T-helper 2 cell treated with Interferon-gamma antibody and Interleukin-4, amounts not matched to agents 5 μg/mL and 100 μg/mL, for 36 hours (primary cell): ENCODE data around the gene PSMB5.
"Not testable (repeated sequence)": the region's sequence is repeated elsewhere in the genome, so short reads cannot be mapped to it uniquely, and the experiment has no call there.

Source experiments
- DNase-seq: peaks from one replicate; pipeline ENCODE4 v3.0.0; 2021; ENCODE audit warnings: low spot score
- H3K27ac Mint-ChIP-seq: one replicate; pipeline ENCODE4 v1.8.0; 2021; ENCODE audit warnings: mild to moderate bottlenecking, mixed read lengths
- H3K27me3 Mint-ChIP-seq: one replicate; pipeline ENCODE4 v1.8.0; 2021; ENCODE audit warnings: low read depth, mixed read lengths
- H3K36me3 Mint-ChIP-seq: one replicate; pipeline ENCODE4 v1.8.0; 2021; ENCODE audit warnings: low read depth, mixed read lengths
- H3K4me1 Mint-ChIP-seq: one replicate; pipeline ENCODE4 v1.8.0; 2021; ENCODE audit warnings: low read depth, mixed read lengths
- H3K4me3 Mint-ChIP-seq: one replicate; pipeline ENCODE4 v1.8.0; 2022; ENCODE audit warnings: mild to moderate bottlenecking, moderate library complexity, mixed read lengths
- H3K9me3 Mint-ChIP-seq: one replicate; pipeline ENCODE4 v1.8.0; 2021; ENCODE audit warnings: mixed read lengths

PSMB5 gene

DNA sequence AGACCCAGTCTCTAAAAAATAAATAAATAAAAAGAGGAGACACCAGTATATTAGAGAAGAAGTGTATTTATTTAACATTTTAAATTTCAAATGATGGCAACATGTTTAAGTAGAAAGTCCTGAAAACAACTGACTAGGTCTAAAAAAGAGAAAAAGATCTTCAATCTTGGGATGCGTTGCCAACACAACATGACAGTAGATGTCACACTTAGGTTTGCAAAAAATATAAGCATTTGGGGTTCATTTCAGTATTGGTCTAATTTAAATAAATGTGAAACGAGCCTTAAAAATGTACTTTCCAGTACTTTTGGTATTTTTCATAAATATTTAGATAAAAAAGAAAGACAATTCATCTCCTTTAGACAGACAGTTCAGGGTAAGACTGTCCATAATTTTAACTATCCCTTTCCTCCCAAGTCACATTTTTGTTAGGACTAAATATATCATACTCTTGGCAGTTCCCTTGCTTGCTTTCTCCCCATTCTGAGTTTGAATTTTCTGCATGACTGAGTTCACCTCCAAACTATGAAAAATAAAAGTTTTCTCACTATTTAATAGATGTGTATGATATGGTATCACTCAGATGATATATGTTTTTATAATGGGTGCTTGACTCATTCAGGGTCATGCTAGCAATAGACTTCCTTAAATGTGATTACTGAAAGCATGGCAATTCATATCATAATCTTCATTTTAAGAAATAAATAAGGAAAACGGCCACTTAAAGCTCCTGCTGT, 29.1 kb downstream of the PSMB5 start:
- Mint-ChIP-seq H3K27ac (peak overlapping the region; percentile 96), H3K4me1 (peaks cover 41% of the 10 kb centered on the region), H3K9me3 (no peaks in the 10 kb centered on the region), H3K27me3 (no peaks in the 10 kb centered on the region), H3K36me3 (no peaks in the 10 kb centered on the region), H3K4me3 (peak overlapping the region; percentile 94)
- DNase-seq: no peak

GRCh38 chr14:23004274-23004673, 30.4 kb downstream of the PSMB5 start:
- not testable (repeated sequence) for H3K27me3 Mint-ChIP-seq, H3K36me3 Mint-ChIP-seq, H3K27ac Mint-ChIP-seq, H3K4me3 Mint-ChIP-seq, DNase-seq, H3K9me3 Mint-ChIP-seq
- H3K4me1 Mint-ChIP-seq: peaks cover 33% of the 10 kb centered on the region

DNA sequence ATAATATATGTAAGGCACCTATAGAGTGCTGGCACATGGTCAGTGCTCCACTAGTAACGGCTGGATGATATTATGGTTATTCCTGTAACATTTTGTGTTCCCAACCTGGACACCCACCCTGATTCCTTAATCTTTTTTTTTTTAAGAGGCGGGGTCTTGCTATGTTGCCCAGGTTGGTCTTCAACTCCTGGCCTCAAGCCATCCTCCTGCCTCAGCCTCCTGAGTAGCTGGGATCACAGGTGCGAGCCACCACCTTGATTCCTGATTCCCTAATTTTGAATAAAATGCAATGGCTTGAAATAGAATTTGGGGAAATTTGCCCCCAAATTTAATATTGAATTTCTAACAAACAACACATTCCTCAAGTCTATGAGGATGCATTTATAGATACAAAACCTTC, 32.1 kb downstream of the PSMB5 start:
- no peaks in the 10 kb centered on the region for H3K9me3 Mint-ChIP-seq
- no peak overlapping the region for H3K4me3 Mint-ChIP-seq
- H3K27ac Mint-ChIP-seq: no peak overlapping the region
- H3K4me1 Mint-ChIP-seq: peaks cover 20% of the 10 kb centered on the region
- no peak for DNase-seq
- H3K36me3 Mint-ChIP-seq: no peaks in the 10 kb centered on the region
- no peaks in the 10 kb centered on the region for H3K27me3 Mint-ChIP-seq

GRCh38 chr14:23000860-23001259, 33.8 kb downstream of the PSMB5 start:
- Mint-ChIP-seq H3K4me1 (peaks cover 11% of the 10 kb centered on the region), H3K4me3 (no peak overlapping the region), H3K9me3 (no peaks in the 10 kb centered on the region), H3K27ac (no peak overlapping the region), H3K36me3 (no peaks in the 10 kb centered on the region), H3K27me3 (no peaks in the 10 kb centered on the region)
- DNase-seq: no peak

- H3K9me3 Mint-ChIP-seq: no peaks in the 10 kb centered on the region
- H3K36me3 Mint-ChIP-seq: no peaks in the 10 kb centered on the region
- no peak for DNase-seq
- no peak overlapping the region for H3K27ac Mint-ChIP-seq
- H3K4me3 Mint-ChIP-seq: no peak overlapping the region
- no peaks in the 10 kb centered on the region for H3K27me3 Mint-ChIP-seq
- H3K4me1 Mint-ChIP-seq: peaks cover 2% of the 10 kb centered on the region
Observed at GRCh38 chr14:22998329-22999012, 36.2 kb downstream of the PSMB5 start.

DNA sequence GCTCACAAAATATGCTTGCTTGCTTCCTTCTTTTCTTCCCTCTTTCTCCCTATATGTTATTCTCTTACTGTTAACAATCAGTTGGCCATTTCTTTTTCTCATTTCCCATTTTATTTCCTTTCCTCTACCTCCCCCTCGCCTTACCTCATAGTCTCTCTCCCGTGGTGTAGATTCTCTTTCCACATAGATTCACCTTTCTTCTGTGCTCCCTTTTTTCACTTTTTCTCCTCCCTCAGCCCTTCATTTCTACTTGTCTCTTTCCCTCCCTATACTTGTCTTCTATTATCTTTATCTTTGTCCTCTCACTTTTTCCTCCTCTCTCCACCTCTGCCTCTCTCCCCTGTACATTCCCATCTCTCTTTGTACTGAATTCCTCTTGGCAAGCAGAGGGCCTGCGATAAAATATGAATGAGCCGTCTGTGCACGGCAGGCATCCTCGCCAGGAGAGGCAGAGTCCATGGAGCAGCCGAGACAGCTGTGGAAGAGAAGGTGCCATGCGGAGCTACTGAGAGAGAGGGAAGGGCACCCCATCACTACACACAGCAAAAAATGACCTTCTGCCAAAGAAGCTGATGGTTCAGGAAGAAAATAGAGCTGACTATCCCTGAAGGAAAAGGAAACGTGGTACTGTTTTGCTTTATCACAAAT, 36.9 kb downstream of the PSMB5 start:
- Mint-ChIP-seq H3K9me3 (no peaks in the 10 kb centered on the region), H3K4me1 (peaks cover 2% of the 10 kb centered on the region), H3K27me3 (no peaks in the 10 kb centered on the region), H3K4me3 (no peak overlapping the region), H3K27ac (no peak overlapping the region), H3K36me3 (no peaks in the 10 kb centered on the region)
- DNase-seq: no peak

DNA sequence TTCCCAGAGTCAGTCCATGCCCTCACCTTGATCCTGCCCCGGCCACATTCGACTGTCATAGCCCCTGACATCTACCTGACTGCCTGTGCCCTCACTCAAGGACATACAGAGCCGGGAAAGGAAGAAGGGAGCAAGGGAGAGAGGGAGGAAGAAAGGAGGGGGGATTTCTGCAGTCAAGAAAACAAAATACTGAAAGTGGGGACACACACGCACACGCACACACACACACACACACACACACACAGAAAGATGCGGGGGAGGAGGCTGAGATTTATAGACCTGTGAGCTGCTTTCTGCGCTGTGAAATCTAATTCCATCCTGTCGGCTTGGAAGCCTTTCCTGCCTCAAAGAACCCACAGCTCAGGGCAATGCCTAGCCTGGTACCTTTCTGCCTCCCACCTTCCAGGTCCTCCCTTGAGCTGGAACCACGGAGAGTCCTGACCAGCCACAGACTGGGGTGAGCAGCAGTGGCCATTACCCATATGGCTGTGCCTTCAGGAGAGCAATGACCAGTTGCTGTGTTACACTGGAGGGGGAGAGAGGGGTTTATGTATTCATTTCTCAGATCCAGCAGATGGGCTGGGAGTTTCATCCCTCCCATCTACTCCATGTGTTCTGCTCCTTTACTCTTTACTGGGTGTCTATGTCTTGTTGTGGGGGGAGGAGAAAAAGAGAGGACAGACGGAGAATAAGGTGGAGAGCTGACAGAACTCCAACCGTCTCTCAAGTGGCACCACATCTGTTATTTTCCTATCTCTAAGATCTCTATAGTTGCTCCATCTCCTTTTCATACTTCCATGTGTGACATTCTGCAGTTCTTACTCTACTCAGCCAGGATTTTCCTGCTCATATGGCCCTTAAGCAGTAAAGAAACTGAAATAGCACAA, 37.7 kb downstream of the PSMB5 start:
- Mint-ChIP-seq H3K4me3 (no peak overlapping the region), H3K9me3 (no peaks in the 10 kb centered on the region), H3K27me3 (no peaks in the 10 kb centered on the region), H3K36me3 (no peaks in the 10 kb centered on the region), H3K27ac (no peak overlapping the region), H3K4me1 (peaks cover 2% of the 10 kb centered on the region)
- DNase-seq: no peak

GRCh38 chr14:22995889-22996625, 38.6 kb downstream of the PSMB5 start:
- Mint-ChIP-seq H3K36me3 (no peaks in the 10 kb centered on the region), H3K27ac (no peak overlapping the region), H3K4me1 (peaks cover 2% of the 10 kb centered on the region), H3K27me3 (no peaks in the 10 kb centered on the region), H3K9me3 (no peaks in the 10 kb centered on the region), H3K4me3 (no peak overlapping the region)
- DNase-seq: no peak

- peaks cover 2% of the 10 kb centered on the region for H3K4me1 Mint-ChIP-seq
- H3K27ac Mint-ChIP-seq: no peak overlapping the region
- no peaks in the 10 kb centered on the region for H3K36me3 Mint-ChIP-seq
- H3K9me3 Mint-ChIP-seq: no peaks in the 10 kb centered on the region
- DNase-seq: no peak
- no peak overlapping the region for H3K4me3 Mint-ChIP-seq
- H3K27me3 Mint-ChIP-seq: no peaks in the 10 kb centered on the region
Observed at GRCh38 chr14:22994762-22995275, 39.9 kb downstream of the PSMB5 start.

GRCh38 chr14:22993517-22993916, 41.2 kb downstream of the PSMB5 start:
- no peak for DNase-seq
- Mint-ChIP-seq H3K27ac (no peak overlapping the region), H3K27me3 (no peaks in the 10 kb centered on the region), H3K4me1 (peaks cover 2% of the 10 kb centered on the region), H3K36me3 (no peaks in the 10 kb centered on the region), H3K4me3 (no peak overlapping the region), H3K9me3 (no peaks in the 10 kb centered on the region)

- Mint-ChIP-seq H3K36me3 (no peaks in the 10 kb centered on the region), H3K27ac (no peak overlapping the region)
Observed at GRCh38 chr14:22991852-22992251, 42.8 kb downstream of the PSMB5 start.

GRCh38 chr14:22987291-22987690, 47.4 kb downstream of the PSMB5 start:
- Mint-ChIP-seq H3K9me3 (no peaks in the 10 kb centered on the region), H3K27me3 (no peaks in the 10 kb centered on the region), H3K4me1 (no peaks in the 10 kb centered on the region), H3K36me3 (no peaks in the 10 kb centered on the region), H3K4me3 (no peak overlapping the region), H3K27ac (no peak overlapping the region)
- DNase-seq: no peak

More at GRCh38 chr14:22991852-22992251, 42.8 kb downstream of the PSMB5 start:
- no peak overlapping the region for H3K4me3 Mint-ChIP-seq
- H3K27me3 Mint-ChIP-seq: no peaks in the 10 kb centered on the region
- no peak for DNase-seq
- no peaks in the 10 kb centered on the region for H3K9me3 Mint-ChIP-seq
- peaks cover 2% of the 10 kb centered on the region for H3K4me1 Mint-ChIP-seq

- peak; percentile 75 for DNase-seq
- H3K27ac Mint-ChIP-seq: no peak overlapping the region
Observed at GRCh38 chr14:22986508-22987054, 48.1 kb downstream of the PSMB5 start.

More at GRCh38 chr14:22986508-22987054, 48.1 kb downstream of the PSMB5 start:
- no peaks in the 10 kb centered on the region for H3K4me1 Mint-ChIP-seq
- H3K4me3 Mint-ChIP-seq: no peak overlapping the region
- H3K9me3 Mint-ChIP-seq: no peaks in the 10 kb centered on the region
- no peaks in the 10 kb centered on the region for H3K36me3 Mint-ChIP-seq
- H3K27me3 Mint-ChIP-seq: no peaks in the 10 kb centered on the region
